Measurements from ENCODE around the gene INSIG1. TPM values are rescaled to one million over a fixed set of nuclear protein-coding genes. Genes with fewer than 3 reads are reported as not detected.

The INSIG1 gene
- total RNA-seq, 1 experiment from 2014 or later: 32.3 TPM

DNA sequence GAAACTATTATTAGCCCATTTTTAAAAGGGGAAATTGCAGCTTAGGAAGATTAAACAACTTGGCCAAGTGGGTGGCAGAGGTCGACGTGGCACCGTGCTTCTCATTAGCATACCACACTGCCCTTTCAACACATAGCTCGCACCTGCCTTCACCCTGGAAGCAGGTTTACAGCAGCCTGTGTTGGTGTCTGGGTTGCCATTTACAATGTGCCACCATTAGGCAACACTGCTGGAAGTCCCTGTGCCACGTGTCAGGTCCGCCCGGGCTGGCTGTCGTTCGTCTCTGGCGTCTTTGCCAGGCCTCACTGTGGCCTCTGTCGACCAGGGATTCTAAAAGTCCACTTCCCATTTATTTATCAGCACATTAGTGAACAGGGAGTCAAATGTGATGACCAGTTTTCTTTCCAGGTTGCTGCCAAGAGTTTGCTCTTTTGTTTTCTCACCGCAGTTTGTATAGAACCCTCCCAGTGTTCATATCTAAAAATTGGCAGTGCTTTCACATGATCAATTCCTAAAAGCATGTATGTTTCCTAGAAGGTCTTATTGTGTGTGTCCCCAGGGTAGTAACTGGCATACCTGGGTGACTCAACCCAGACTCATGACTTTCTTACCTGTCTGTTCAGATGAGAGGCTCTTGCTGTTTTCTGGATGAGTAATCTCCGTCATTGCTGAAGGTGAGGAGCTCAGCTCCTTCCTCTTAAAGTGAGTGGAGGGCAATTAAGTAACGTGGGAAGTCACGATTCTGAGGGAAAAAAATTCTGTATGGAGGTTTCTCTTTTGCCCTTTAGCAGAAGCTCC lies 9.2 kb downstream of the INSIG1 start:
- CTCF ChIA-PET: interaction anchor here (1.0 to 2.0 kb wide), 2 partner anchors 10 to 38 kb away, joined by 5 read pairs; partner anchors contain the start of gene INSIG1
- ATAC-seq (no peak), DNase-seq (ENCODE audit: low spot score) (no peak)
- H3K9me3 Mint-ChIP-seq: no peaks in the 10 kb centered on the region
- no peak overlapping the region for H3K4me3 Mint-ChIP-seq
- no peaks in the 10 kb centered on the region for H3K27me3 Mint-ChIP-seq (ENCODE audit: low read depth)
- peak overlapping the region; percentile 76; the same call in 1 of the 2 replicates for H3K27ac Mint-ChIP-seq
- POLR2A ChIA-PET: no interaction called here
- peaks cover 18% of the 10 kb centered on the region for H3K4me1 Mint-ChIP-seq
- TF ChIP-seq ZNF121 (CRISPR knock-in tag; IDR thresholded peaks at IDR 0.05): no peak
- TF ChIP-seq, protein P1, sequence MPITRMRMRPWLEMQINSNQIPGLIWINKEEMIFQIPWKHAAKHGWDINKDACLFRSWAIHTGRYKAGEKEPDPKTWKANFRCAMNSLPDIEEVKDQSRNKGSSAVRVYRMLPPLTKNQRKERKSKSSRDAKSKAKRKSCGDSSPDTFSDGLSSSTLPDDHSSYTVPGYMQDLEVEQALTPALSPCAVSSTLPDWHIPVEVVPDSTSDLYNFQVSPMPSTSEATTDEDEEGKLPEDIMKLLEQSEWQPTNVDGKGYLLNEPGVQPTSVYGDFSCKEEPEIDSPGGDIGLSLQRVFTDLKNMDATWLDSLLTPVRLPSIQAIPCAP (CRISPR knock-in tag; IDR thresholded peaks at IDR 0.05): no peak
- TF ChIP-seq ZNF423 (CRISPR knock-in tag; IDR thresholded peaks at IDR 0.05): no peak
- TF ChIP-seq, protein P2, sequence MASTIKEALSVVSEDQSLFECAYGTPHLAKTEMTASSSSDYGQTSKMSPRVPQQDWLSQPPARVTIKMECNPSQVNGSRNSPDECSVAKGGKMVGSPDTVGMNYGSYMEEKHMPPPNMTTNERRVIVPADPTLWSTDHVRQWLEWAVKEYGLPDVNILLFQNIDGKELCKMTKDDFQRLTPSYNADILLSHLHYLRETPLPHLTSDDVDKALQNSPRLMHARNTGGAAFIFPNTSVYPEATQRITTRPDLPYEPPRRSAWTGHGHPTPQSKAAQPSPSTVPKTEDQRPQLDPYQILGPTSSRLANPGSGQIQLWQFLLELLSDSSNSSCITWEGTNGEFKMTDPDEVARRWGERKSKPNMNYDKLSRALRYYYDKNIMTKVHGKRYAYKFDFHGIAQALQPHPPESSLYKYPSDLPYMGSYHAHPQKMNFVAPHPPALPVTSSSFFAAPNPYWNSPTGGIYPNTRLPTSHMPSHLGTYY (CRISPR knock-in tag; IDR thresholded peaks at IDR 0.05): no peak
- TF ChIP-seq, protein P3, sequence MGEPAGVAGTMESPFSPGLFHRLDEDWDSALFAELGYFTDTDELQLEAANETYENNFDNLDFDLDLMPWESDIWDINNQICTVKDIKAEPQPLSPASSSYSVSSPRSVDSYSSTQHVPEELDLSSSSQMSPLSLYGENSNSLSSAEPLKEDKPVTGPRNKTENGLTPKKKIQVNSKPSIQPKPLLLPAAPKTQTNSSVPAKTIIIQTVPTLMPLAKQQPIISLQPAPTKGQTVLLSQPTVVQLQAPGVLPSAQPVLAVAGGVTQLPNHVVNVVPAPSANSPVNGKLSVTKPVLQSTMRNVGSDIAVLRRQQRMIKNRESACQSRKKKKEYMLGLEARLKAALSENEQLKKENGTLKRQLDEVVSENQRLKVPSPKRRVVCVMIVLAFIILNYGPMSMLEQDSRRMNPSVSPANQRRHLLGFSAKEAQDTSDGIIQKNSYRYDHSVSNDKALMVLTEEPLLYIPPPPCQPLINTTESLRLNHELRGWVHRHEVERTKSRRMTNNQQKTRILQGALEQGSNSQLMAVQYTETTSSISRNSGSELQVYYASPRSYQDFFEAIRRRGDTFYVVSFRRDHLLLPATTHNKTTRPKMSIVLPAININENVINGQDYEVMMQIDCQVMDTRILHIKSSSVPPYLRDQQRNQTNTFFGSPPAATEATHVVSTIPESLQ (CRISPR knock-in tag; IDR thresholded peaks at IDR 0.05): no peak
- no peak for TF ChIP-seq ZNF416 (CRISPR knock-in tag; IDR thresholded peaks at IDR 0.05)
- no peak for TF ChIP-seq ZBTB21 (CRISPR knock-in tag; IDR thresholded peaks at IDR 0.05; ENCODE audit: borderline replicate concordance)
- peaks cover 58% of the 10 kb centered on the region for H3K36me3 Mint-ChIP-seq

DNA sequence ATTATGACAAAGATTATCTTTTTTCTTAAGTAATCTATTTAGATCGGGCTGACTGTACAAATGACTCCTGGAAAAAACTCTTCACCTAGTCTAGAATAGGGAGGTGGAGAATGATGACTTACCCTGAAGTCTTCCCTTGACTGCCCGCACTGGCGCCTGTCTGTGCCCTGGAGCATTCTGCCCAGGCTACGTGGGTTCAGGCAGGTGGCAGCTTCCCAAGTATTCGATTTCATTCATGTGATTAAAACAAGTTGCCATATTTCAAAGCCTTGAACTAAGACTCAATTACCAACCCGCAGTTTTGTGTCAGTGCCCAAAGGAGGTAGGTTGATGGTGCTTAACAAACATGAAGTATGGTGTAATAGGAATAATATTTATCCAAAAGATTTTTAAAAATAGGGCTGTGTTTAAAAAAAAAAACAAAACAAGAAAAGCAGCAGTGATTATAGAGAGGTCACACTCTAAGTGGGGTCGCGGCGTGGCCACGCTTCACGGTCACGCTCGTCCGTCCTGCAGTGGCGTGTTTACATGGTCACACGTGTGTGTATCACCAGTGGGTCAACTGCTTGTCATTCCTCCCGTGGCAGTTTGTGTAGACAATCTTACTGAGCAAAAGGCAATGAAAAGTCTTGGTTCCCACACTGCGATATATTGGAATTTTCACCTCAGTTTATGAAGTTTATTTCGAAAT lies 10.8 kb downstream of the INSIG1 start:
- TF ChIP-seq TCF7 (CRISPR knock-in tag; IDR thresholded peaks at IDR 0.05; ENCODE audit: low read depth): no peak
- TF ChIP-seq, protein P4, sequence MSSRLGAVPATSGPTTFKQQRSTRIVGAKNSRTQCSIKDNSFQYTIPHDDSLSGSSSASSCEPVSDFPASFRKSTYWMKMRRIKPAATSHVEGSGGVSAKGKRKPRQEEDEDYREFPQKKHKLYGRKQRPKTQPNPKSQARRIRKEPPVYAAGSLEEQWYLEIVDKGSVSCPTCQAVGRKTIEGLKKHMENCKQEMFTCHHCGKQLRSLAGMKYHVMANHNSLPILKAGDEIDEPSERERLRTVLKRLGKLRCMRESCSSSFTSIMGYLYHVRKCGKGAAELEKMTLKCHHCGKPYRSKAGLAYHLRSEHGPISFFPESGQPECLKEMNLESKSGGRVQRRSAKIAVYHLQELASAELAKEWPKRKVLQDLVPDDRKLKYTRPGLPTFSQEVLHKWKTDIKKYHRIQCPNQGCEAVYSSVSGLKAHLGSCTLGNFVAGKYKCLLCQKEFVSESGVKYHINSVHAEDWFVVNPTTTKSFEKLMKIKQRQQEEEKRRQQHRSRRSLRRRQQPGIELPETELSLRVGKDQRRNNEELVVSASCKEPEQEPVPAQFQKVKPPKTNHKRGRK (CRISPR knock-in tag; IDR thresholded peaks at IDR 0.05; ENCODE audit: borderline replicate concordance): no peak
- TF ChIP-seq, protein P5, sequence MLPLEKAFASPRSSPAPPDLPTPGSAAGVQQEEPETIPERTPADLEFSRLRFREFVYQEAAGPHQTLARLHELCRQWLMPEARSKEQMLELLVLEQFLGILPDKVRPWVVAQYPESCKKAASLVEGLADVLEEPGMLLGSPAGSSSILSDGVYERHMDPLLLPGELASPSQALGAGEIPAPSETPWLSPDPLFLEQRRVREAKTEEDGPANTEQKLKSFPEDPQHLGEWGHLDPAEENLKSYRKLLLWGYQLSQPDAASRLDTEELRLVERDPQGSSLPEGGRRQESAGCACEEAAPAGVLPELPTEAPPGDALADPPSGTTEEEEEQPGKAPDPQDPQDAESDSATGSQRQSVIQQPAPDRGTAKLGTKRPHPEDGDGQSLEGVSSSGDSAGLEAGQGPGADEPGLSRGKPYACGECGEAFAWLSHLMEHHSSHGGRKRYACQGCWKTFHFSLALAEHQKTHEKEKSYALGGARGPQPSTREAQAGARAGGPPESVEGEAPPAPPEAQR (CRISPR knock-in tag; IDR thresholded peaks at IDR 0.05): no peak
- TF ChIP-seq, protein P6, sequence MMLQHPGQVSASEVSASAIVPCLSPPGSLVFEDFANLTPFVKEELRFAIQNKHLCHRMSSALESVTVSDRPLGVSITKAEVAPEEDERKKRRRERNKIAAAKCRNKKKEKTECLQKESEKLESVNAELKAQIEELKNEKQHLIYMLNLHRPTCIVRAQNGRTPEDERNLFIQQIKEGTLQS (CRISPR knock-in tag; conservative IDR thresholded peaks at IDR 0.05): no peak
- TF ChIP-seq SOX15 (CRISPR knock-in tag; IDR thresholded peaks at IDR 0.05): no peak
- no peak for TF ChIP-seq RORB (CRISPR knock-in tag; IDR thresholded peaks at IDR 0.05)
- TF ChIP-seq, protein P7, sequence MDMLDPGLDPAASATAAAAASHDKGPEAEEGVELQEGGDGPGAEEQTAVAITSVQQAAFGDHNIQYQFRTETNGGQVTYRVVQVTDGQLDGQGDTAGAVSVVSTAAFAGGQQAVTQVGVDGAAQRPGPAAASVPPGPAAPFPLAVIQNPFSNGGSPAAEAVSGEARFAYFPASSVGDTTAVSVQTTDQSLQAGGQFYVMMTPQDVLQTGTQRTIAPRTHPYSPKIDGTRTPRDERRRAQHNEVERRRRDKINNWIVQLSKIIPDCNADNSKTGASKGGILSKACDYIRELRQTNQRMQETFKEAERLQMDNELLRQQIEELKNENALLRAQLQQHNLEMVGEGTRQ (CRISPR knock-in tag; IDR thresholded peaks at IDR 0.05): no peak
- TF ChIP-seq IRF2 (CRISPR knock-in tag; IDR thresholded peaks at IDR 0.05; ENCODE audit: borderline replicate concordance, low read depth): no peak
- no peak for TF ChIP-seq GRHL2 (CRISPR knock-in tag; IDR thresholded peaks at IDR 0.05; ENCODE audit: insufficient replicate concordance, severe bottlenecking)
- DNase-seq (ENCODE audit: low spot score): no peak
- CTCF ChIA-PET: no interaction called here
- Mint-ChIP-seq H3K27me3 (ENCODE audit: low read depth) (no peaks in the 10 kb centered on the region), H3K36me3 (peaks cover 50% of the 10 kb centered on the region), H3K4me1 (peaks cover 16% of the 10 kb centered on the region), H3K4me3 (no peak overlapping the region), H3K9me3 (no peaks in the 10 kb centered on the region), H3K27ac (no peak overlapping the region)
- ATAC-seq: no peak
- POLR2A ChIA-PET: no interaction called here

Measured in WTC11 (cell line).